GM12891 (cell line): Measurements from ENCODE around the gene AFAP1.

Source experiments
- POLR2A ChIP-seq: IDR thresholded peaks from 2 replicates; pipeline ENCODE4 v1.6.1; 2011; ENCODE audit warnings: low read depth, low read length, control low read depth
- POLR2AphosphoS5 ChIP-seq: IDR thresholded peaks from 2 replicates; pipeline ENCODE4 v1.6.1; 2011; ENCODE audit warnings: low read depth, low read length, control low read depth

DNA sequence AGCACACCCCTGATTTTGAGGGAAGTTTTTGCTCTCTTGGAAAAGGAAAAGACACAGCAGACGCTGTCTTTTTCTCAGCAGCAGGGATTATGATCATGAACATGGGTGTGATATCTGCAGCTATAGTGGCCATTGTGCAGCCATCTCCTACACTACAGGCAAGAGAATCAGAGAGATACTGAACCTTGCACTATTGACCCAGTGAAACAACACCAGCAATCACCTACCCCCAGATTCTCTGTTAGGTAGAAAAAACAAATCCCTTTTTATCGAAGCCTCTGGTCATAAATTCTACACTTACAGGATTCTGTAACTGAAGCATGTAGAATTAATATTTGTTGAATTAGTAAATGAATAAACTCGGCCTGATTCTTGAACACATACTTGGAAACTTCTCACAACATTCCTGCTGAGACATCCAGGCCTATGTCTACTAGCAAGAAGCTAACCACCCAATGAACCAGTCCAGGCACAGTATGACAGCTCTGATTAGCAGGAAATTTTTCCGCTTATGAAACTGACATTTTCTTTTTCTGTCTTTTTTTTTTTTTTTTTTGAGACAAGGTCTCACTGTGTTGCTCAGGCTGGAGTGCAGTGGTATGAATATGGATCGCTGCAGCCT lies 5.0 kb upstream of the AFAP1 start:
- TF ChIP-seq POLR2AphosphoS5: no peak
- TF ChIP-seq POLR2A: no peak
